Stimulated activated CD8-positive, alpha-beta memory T cell treated with anti-CD3 and anti-CD28 coated beads, Interleukin-4, amount 100 ng/mL, for 4 hours (primary cell): ENCODE results near the gene TMPRSS13.
"Not testable (repeated sequence)": the region's sequence is repeated elsewhere in the genome, so short reads cannot be mapped to it uniquely, and the experiment has no call there.

Experiments used
- DNase-seq, 2 donors: peaks; one replicate each; pipeline ENCODE4 v3.0.0-alpha.2; 2020; ENCODE audit warnings: low read depth in 2 of 2, low spot score in 1 of 2

Gene TMPRSS13

GRCh38 chr11:117929142-117929915 lies at the start of gene TMPRSS13:
TSS of gene TMPRSS13 (minus strand) at chr11:117929402. CDS start at chr11:117929307, 95 bp downstream.
- no peak for DNase-seq

DNA sequence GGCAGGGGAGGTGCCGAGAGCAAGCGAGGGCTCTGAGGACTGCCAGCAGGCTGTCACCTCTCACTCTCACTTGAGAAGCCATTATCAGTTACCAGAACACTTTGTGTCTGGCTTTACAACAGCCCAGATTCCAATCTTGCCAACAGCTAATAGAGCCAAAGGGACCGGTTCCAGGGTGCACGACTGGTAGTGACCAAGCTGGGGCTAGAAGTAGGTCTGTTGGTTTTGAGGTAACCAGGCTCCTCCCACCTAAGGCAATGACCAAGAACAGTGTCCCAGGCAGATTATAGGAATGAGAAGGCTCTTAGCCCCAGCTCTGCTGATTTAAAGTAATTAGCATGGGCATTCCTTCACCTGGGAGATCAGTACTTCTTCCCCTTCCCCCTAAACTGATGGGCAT lies 49.8 kb upstream of the TMPRSS13 start:
- no peak for DNase-seq

DNA sequence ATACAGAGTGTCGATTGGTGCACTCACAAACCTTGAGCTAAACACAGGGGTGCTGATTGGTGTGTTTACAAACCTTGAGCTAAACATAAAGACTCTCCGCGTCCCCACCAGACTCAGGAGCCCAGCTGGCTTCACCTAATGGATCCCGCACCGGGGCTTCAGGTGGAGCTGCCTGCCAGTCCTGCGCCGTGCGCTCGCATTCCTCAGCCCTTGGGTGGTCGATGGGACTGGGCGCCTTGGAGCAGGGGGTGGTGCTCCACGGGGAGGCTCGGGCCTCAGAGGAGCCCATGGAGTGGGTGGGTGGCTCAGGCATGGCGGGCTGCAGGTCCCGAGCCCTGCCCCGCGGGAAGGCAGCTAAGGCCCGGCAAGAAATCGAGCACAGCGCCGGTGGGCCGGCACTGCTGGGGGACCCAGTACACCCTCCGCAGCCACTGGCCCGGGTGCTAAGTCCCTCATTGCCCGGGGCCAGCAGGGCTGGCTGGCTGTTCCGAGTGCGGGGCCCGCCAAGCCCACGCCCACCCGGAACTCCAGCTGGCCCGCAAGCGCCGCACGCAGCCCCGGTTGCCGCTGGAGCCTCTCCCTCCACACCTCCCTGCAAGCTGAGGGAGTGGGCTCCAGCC lies 49.2 kb upstream of the TMPRSS13 start:
- not testable (repeated sequence) for DNase-seq

GRCh38 chr11:117977612-117978264 lies 48.5 kb upstream of the TMPRSS13 start:
- DNase-seq: not testable (repeated sequence)

DNA sequence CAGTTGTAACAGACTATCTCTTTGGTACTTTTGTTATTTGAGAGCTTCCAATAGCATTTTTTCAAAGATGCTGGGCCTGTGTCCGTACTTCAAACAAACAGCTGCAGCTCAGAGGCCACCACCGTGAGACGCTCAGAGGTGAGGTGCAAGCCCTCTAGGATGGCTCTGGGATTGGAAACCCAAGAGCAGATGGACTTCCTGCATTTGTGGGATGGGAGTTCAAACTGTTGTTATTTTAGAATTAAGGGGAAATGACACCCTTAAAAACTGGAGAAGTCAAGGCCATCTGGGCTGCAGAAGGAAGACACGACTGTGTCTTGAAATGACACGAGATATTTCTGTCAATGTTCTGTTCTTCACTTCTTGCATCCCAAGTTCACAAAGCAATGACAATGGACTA lies 47.8 kb upstream of the TMPRSS13 start:
- DNase-seq: no peak

DNA sequence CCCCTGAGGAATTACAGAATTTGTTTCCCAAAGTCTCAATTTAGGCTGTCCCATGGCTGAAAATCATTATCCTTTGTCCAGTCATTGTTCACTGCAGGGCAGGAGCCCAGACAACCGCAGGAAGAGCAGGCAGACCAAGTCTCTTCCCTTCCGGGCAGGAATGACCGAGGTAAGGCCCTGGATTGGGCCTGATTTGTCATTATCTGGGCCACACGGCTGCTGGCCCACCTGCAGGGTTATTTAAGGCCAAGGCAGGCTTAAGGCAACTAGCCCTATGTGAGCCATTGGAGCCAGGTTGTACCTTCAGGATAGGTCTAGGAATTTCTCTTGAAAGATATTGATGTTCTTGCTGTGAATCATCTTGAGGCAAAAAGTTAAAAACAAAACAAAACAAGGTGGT lies 47.2 kb upstream of the TMPRSS13 start:
- no peak for DNase-seq

- no peak for DNase-seq
Measured at GRCh38 chr11:117973503-117973860, 44.3 kb upstream of the TMPRSS13 start.

GRCh38 chr11:117972629-117973502 lies 43.7 kb upstream of the TMPRSS13 start:
- no peak for DNase-seq

DNA sequence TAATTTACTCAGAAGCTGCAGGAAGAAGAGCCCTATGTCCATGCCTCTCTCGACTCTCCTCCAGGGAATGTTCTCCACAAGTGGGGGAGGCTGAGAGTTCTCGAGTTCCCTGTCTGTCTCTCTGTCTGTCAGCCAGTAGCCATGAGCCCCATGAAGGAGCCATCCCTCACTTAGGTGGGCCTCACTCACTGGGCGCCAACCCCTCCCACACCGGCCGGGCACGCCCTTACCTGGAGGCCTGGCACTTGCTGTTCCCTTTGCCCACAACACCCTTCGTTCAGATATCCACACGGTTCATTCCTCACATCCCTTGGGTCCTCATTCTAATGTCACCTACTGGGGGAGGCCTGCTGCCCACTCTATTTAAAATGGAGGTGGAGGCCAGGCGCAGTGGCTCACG lies 42.8 kb upstream of the TMPRSS13 start:
- no peak for DNase-seq

DNA sequence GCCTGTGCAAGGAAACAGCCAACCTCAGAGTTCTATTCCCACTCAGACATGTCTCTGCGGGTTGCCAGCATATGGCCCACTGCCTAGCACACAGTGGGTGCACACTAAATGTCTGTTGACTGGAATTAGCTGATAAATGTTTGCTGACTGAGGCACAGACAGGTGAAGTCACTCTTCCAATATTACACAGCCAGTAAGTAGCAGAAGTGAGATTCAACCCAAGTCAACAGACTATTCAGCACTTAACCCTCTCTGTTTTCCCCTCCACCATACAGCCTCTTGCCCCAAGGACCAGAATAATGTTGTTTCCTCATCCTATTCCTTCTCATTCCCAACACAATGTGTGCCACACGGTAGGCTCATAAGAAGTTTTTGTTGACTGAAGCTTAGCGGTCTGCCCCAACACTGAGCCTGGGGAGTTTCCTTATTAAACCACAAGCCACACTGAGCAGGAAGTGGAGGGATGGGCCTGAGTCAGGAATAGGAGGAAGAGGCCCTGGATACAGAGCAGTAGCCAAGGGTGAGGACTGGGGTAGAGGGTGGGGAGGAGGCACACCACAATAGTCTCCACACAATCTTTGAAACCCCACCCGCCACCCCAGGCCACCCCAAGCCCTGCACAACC lies 41.3 kb upstream of the TMPRSS13 start:
- no peak for DNase-seq

DNA sequence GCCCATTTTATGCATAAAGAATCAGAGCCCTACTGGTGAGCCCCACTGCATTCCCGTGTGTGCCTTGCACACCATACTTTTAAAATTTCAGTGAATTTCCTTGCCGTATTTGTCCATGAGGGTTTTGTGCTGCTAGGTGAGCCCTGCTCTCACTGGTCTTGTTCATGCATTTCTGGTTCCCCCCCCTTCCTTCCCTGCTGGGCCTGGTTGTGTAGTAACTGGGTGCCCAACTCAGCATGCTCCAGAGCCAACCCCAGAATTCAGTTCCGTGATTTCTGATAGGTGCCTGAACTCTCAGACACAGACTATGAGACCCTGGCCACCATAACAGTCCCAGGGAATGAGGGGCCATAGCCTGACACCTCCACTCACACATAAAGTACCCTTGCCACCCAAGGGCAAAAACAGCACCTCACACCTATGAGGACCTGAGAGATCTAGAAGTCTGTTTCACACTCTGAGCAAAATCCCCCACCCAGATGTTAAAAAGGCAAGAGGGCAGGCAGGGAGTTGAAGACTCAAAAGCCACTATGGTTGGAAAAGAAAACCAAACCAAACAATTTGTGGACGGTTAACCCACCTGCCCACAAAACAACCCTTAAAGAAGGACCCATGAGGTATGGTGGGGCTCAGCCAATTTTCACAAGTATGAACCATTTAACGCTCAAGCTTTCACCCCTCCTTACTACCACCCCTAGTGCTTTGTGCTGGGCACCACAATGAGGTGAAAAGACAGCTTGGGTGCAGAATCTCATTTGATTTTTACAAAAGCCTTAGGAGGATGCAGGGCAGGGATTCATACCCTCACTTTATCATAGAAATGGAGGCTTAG lies 40.2 kb upstream of the TMPRSS13 start:
- DNase-seq: no peak

DNA sequence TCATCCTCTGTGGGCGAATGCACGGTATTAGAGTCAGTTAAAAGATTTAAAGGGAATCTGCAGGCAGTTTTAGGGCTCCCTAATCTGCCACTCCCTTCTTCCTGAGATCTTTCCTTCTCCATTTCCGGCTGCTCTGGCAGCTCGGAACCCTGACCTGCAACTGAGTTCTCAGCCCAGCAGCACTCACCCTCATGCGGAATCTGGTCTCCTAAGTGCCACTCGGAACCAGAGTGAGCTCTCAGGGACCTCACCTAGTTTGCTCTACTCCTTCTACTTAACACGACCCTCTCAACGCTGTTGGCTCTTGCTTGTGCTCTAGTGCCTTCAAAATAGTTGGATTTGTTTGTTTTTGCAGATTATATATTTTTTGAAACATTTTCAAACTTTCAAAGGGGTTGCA lies 37.7 kb upstream of the TMPRSS13 start:
- no peak for DNase-seq

- no peak for DNase-seq
Measured at GRCh38 chr11:117962826-117963225, 33.6 kb upstream of the TMPRSS13 start.

DNA sequence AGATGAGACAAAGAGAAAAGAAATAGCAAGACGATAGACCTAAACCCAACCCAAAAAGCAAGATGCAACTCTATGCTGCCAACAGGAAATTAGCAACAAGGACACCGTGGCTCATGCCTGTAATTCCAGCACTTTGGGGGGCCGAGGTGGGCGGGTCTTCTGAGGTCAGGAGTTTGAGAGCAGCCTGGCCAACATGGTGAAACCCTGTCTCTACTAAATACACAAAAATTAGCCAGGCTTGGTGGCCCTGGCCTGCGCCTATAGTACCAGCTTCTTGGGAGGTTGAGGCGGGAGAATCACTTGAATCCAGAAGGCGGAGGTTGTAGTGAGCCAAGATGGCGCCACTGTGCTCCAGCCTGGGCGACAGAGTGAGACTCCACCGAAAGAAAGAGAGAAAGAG lies 32.7 kb upstream of the TMPRSS13 start:
- no peak for DNase-seq

DNA sequence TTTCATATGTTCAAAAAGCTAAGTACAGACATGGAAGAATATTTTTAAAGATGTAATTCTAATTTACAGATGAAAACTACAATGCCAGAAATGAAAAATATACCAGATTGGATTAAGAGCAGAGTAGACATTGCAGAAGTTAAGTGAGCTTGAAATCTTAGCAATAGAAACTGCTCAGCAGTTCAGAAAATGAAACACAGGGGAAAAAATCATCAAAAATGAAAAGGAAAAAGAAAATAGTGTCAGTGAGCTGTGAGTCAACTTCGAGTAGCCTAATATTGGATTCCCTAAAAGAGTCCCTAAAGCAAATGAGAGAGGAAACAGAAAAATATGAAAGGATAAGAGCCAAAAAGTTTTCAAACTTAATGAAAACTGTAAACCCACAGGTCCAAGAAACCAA lies 31.2 kb upstream of the TMPRSS13 start:
- DNase-seq: no peak

DNA sequence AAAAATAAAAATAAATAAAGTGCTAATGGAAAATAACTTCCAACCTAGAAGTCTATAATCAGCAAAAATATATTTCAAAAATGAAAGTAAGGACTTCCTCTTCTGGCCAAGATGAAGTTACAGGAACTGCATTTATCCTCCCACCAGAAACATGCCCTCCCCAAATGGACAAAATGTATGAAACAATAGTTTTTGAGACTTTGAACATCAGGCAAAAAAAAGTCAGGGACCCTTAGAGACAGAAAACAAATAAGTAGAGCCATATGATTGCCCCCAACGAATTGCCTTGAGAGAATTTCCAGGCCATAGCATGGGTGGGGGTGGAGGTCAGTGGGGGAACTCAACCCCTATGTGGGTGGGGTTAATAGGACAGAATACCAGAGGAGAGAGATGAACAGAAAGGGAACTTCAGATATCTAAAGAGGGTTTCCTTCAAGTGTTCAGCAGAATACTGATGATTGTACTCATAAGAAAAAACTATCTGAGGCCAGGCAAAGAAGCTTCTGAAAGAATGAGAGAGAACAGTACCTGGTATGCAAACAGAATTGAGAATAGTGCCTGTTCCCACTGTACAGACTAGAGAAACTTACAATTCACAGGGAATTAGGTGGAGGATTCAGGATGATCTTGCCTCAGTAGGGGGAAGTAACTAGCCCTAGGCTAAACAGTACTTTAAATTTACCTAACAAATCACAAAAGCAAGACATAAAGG lies 30.4 kb upstream of the TMPRSS13 start:
- no peak for DNase-seq

- DNase-seq: no peak
Measured at GRCh38 chr11:117958949-117959348, 29.7 kb upstream of the TMPRSS13 start.

DNA sequence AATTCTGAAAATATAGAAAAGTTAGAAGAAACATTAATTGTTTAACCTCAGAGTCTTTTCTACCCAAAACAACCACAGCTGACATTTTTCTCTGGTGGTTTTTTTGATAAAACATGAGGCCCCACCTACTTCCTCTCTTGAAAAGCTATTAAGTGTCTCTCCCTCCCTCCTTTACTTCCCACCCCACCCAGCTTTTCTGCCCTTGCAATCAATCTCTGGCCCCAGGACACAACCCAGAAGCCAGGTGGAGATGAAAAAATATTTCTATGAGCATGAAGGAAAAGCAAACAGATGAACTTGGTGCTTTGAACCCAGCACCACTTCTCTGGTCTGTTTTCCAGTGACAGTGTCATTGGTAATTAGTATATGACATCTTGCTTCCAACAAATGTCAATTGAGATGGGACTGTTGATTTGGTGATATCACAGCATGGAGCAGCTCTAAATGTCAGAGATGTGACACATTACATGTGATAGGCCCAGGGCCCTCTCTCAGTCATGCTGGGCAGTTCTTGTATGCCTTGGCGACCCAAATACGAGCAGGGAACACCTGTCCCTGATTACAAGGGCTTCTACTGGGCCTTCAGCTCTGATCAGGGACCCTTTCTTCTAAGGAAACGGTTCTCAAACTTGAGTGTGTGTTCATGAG lies 23.9 kb upstream of the TMPRSS13 start:
- no peak for DNase-seq
